Adipocyte (in vitro differentiated cells): ENCODE results near the gene PDZD2.
A peak's percentile ranks its signal among the peaks of the same experiment; 100 is the strongest.

Experiments
- DNase-seq: peaks from one replicate; pipeline ENCODE4 v3.0.0-alpha.2; 2015; ENCODE audit warnings: low read depth
- H3K27me3 ChIP-seq: replicated peaks from 2 replicates; pipeline ENCODE4 v1.7.0; 2013; ENCODE audit warnings: mild to moderate bottlenecking, low read length, moderate library complexity; ENCODE audit not compliant: control insufficient read depth, insufficient read depth
- H3K36me3 ChIP-seq: 2 replicates; pipeline ENCODE4 v1.7.0; 2013; ENCODE audit warnings: low read length, mild to moderate bottlenecking, moderate library complexity; ENCODE audit not compliant: control insufficient read depth, insufficient read depth, severe bottlenecking
- H3K4me1 ChIP-seq: 2 replicates; pipeline ENCODE4 v1.7.0; 2013; ENCODE audit warnings: mild to moderate bottlenecking, low read length, moderate library complexity; ENCODE audit not compliant: control insufficient read depth, insufficient read depth
- H3K4me3 ChIP-seq: 2 replicates; pipeline ENCODE4 v1.7.0; 2013; ENCODE audit warnings: mild to moderate bottlenecking, low read length, moderate library complexity
- H3K9ac ChIP-seq: 2 replicates; pipeline ENCODE4 v1.7.0; 2013; ENCODE audit warnings: mild to moderate bottlenecking, low read length, moderate library complexity
- H3K9me3 ChIP-seq: 2 replicates; pipeline ENCODE4 v1.7.0; 2013; ENCODE audit warnings: mild to moderate bottlenecking, low read length, moderate library complexity; ENCODE audit not compliant: control insufficient read depth

The PDZD2 gene

DNA sequence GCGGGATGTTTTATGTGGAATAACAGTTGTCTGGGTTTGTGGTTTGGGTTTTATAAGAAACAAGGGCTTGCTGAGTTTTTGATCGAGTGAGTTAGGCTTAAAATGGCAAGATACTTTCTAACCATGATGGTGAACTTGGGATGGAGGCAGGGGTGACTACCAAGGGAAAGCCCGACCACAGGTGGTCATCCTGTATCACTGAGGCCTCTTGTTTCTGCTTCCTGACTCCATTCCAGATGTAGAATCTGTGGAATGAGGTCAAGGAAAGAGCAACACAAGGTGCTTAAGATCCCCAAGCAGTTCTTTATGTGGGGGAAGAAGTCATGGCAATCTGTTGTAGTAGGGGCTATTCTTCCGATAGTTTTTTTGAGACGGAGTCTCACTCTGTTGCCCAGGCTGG, 412.9 kb downstream of the PDZD2 start:
- Histone ChIP-seq H3K9me3 (no peaks in the 10 kb centered on the region), H3K36me3 (peaks cover 13% of the 10 kb centered on the region), H3K4me3 (no peak overlapping the region), H3K27me3 (peaks cover 54% of the 10 kb centered on the region), H3K9ac (no peak overlapping the region), H3K4me1 (peaks cover 12% of the 10 kb centered on the region)
- DNase-seq = no peak

GRCh38 chr5:32055891-32056866, 417.2 kb downstream of the PDZD2 start:
- peaks cover 25% of the 10 kb centered on the region for H3K27me3 ChIP-seq
- H3K9ac ChIP-seq = peak overlapping the region; percentile 10
- peaks cover 13% of the 10 kb centered on the region for H3K36me3 ChIP-seq
- DNase-seq = no peak
- H3K4me3 ChIP-seq = no peak overlapping the region
- peaks cover 27% of the 10 kb centered on the region for H3K4me1 ChIP-seq
- H3K9me3 ChIP-seq = no peaks in the 10 kb centered on the region

DNA sequence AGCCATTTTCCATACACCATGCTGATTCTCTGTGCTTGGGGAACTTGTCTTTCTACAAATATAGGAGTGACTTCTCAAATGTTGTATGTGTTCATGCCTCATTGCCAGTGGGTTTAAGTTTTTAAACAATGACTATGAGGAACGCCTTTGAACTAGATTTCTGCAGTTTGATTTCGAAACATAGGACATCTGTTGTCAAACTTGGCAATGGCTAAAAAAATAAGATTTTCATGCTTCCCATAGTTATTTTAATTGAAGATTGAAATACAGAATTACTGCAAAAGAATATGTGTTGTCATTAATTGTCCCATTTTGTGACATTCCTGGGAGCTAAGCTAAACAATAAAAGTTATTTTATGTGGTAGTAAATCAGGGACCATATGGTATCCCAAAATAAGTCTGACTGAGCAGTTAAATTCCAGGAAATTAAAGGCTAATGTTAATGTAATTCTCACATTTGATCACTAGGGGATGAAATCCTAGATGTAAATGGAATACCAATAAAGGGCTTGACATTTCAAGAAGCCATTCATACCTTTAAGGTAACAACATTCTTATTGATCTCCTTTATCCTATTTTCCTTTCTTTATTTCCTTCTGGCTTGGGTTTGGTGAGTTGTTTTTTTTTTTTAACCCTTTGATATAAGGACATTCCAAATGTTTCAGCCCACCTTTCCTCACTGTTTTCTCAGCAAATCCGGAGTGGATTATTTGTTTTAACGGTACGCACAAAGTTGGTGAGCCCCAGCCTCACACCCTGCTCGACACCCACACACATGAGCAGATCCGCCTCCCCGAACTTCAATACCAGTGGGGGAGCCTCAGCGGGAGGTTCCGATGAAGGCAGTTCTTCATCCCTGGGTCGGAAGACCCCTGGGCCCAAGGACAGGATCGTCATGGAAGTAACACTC, 418.5 kb downstream of the PDZD2 start:
- DNase-seq = peak; percentile 78
- peaks cover 13% of the 10 kb centered on the region for H3K36me3 ChIP-seq

GRCh38 chr5:32058101-32058500, 419.2 kb downstream of the PDZD2 start:
- Histone ChIP-seq H3K4me3 (no peak overlapping the region), H3K4me1 (peaks cover 27% of the 10 kb centered on the region), H3K36me3 (peaks cover 9% of the 10 kb centered on the region), H3K9ac (no peak overlapping the region), H3K9me3 (no peaks in the 10 kb centered on the region), H3K27me3 (peaks cover 10% of the 10 kb centered on the region)
- no peak for DNase-seq

More for the DNA sequence above, 418.5 kb downstream of the PDZD2 start:
- Histone ChIP-seq H3K4me3 (no peak overlapping the region), H3K9me3 (no peaks in the 10 kb centered on the region), H3K9ac (no peak overlapping the region), H3K27me3 (peaks cover 16% of the 10 kb centered on the region), H3K4me1 (peaks cover 27% of the 10 kb centered on the region)

DNA sequence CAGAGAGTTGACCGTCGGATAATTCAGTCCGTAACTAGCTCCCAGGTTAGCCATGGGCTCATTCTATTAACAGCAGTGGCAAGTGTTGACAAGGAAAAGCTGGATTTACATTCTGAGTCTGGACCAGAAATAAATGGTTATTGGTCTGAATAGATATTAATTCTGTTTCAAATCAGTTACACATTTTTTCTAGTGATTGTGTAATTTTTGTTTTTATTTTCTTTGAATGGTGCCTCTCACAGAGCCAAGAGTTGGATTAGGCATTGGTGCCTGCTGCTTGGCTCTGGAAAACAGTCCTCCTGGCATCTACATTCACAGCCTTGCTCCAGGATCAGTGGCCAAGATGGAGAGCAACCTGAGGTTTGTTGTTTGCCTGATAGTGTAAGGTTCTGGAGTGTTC, 420.1 kb downstream of the PDZD2 start:
- H3K9ac ChIP-seq = no peak overlapping the region
- H3K9me3 ChIP-seq = no peaks in the 10 kb centered on the region
- H3K36me3 ChIP-seq = peaks cover 8% of the 10 kb centered on the region
- peaks cover 3% of the 10 kb centered on the region for H3K27me3 ChIP-seq
- H3K4me1 ChIP-seq = peaks cover 27% of the 10 kb centered on the region
- DNase-seq = no peak
- no peak overlapping the region for H3K4me3 ChIP-seq

DNA sequence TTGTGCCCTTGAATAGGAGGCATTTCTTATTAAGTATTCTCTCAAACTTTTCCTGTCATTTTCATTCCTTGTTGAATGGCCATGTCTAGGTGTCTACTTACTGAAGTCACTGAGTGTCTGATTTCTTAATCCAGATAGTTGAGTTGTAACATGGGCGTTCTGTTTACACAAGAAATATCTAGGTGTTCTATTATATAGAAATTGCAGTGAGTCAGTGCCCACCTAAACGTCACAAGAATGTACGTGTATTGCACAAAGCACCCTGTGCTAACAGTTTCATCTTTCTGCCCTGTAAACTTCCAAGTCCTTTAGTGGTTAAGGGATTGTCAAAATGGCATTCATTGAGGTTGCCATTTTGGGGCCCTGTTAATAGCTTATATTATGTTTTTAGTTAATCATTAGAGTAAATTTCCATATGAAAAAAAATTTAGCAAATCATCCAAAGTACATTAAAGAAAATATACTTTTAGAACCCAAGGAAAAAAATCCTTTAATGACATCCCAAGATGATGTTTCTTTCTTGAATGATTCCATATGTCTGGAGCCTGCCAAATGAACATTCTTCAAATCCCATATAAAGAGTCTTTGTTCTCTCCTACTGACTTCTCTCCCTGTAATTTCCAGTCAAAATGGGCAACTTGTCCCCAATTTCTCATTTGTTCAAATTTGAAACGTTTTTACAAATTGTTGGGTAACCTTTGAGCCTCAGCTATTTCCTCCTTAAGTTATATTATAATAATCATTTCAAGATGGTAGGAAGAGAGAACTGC, 421.0 kb downstream of the PDZD2 start:
- Histone ChIP-seq H3K4me1 (peaks cover 27% of the 10 kb centered on the region), H3K9ac (no peak overlapping the region), H3K36me3 (peaks cover 8% of the 10 kb centered on the region), H3K4me3 (no peak overlapping the region), H3K27me3 (peaks cover 3% of the 10 kb centered on the region), H3K9me3 (no peaks in the 10 kb centered on the region)
- no peak for DNase-seq

DNA sequence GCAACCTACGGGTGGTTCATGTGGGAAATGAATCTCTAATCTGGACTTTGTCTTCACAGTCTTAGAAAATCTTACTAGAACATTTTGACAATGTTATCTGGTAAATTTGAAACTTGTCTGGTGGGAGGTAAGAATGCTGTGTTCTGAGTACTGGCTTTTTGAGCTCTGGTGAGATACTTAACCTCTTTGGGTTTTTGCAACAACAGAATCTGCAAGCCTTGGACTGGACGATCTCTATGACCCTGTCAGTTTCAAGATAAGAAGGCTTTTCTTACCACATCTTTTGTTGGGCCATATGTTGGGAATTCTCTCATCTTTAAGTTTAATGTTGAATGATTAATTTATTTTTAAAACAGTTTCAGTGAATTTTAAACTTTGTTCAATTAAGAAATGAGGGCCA, 422.3 kb downstream of the PDZD2 start:
- Histone ChIP-seq H3K36me3 (peaks cover 8% of the 10 kb centered on the region), H3K9ac (no peak overlapping the region), H3K4me3 (no peak overlapping the region), H3K9me3 (no peaks in the 10 kb centered on the region), H3K4me1 (peaks cover 21% of the 10 kb centered on the region), H3K27me3 (peaks cover 3% of the 10 kb centered on the region)
- no peak for DNase-seq

- H3K27me3 ChIP-seq = peaks cover 9% of the 10 kb centered on the region
- peaks cover 12% of the 10 kb centered on the region for H3K4me1 ChIP-seq
- H3K4me3 ChIP-seq = no peak overlapping the region
- no peaks in the 10 kb centered on the region for H3K9me3 ChIP-seq
- H3K9ac ChIP-seq = no peak overlapping the region
- peaks cover 16% of the 10 kb centered on the region for H3K36me3 ChIP-seq
- DNase-seq = no peak
These were observed 427.5 kb downstream of the PDZD2 start for GRCh38 chr5:32066448-32066847.

GRCh38 chr5:32067774-32068470, 429.0 kb downstream of the PDZD2 start:
- Histone ChIP-seq H3K4me1 (peaks cover 19% of the 10 kb centered on the region), H3K36me3 (peaks cover 16% of the 10 kb centered on the region), H3K9me3 (no peaks in the 10 kb centered on the region), H3K4me3 (no peak overlapping the region), H3K27me3 (peaks cover 9% of the 10 kb centered on the region), H3K9ac (no peak overlapping the region)
- DNase-seq = no peak

DNA sequence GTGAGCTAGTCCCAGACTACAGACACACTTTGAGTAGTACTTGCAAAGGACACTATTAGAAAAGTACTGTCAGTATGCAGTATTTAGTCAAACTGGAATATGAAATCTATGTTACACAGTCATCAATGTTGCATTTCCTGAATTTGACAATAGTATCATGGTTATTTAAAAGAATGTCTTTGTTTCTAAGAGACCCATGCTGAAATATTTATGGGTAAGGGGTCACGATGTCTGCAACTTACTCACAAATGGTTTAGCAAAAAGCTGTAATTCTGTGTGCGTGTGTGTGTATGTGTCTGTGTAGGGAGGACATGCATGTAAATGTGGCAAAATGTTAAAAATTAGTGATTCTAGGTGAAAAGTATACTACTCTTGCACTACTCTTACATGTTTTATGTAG, 429.6 kb downstream of the PDZD2 start:
- Histone ChIP-seq H3K27me3 (peaks cover 7% of the 10 kb centered on the region), H3K36me3 (peaks cover 17% of the 10 kb centered on the region), H3K9ac (no peak overlapping the region), H3K4me1 (peaks cover 19% of the 10 kb centered on the region), H3K9me3 (no peaks in the 10 kb centered on the region), H3K4me3 (no peak overlapping the region)
- DNase-seq = no peak
